Astrocyte (in vitro differentiated cells and primary cell): ENCODE measurements around the gene ASIC4. TPM values are rescaled to one million over a fixed set of nuclear protein-coding genes. Genes with fewer than 3 reads are reported as not detected.
A peak's percentile ranks its signal among the peaks of the same experiment; 100 is the strongest.

Experiments used
- DNase-seq: peaks from one replicate; pipeline ENCODE4 v3.0.0-alpha.2; 2010; ENCODE audit warnings: low read depth
- FAIRE-seq: peaks from 2 replicates; lab custom pipeline; 2011; peaks lifted over from hg19 to GRCh38; lab: Jason Lieb, UNC
- H2AFZ ChIP-seq: 2 replicates; pipeline ENCODE4 v1.6.0; 2012; ENCODE audit warnings: low read depth, low read length, inconsistent platforms
- H3K27ac ChIP-seq: 2 replicates; pipeline ENCODE4 v1.5.1; 2011; ENCODE audit warnings: low read depth, low read length, inconsistent platforms
- H3K27me3 ChIP-seq: 2 replicates; pipeline ENCODE4 v1.6.0; 2011; ENCODE audit warnings: low read length, inconsistent platforms; ENCODE audit not compliant: insufficient read depth
- H3K36me3 ChIP-seq: 2 replicates; pipeline ENCODE4 v1.5.1; 2011; ENCODE audit warnings: low read length, inconsistent platforms; ENCODE audit not compliant: insufficient read depth
- H3K4me1 ChIP-seq: 2 replicates; pipeline ENCODE4 v1.5.1; 2011; ENCODE audit warnings: low read length, inconsistent platforms; ENCODE audit not compliant: insufficient read depth
- H3K4me2 ChIP-seq: 2 replicates; pipeline ENCODE4 v1.6.0; 2012; ENCODE audit warnings: low read length, inconsistent platforms
- H3K4me3 ChIP-seq: 2 replicates; pipeline ENCODE4 v1.5.1; 2011; ENCODE audit warnings: low read depth, mild to moderate bottlenecking, low read length, inconsistent platforms; ENCODE audit not compliant: insufficient read depth
- H3K79me2 ChIP-seq: 2 replicates; pipeline ENCODE4 v1.6.0; 2012; ENCODE audit warnings: mild to moderate bottlenecking, low read length, inconsistent platforms; ENCODE audit not compliant: insufficient read depth
- H3K9ac ChIP-seq: 2 replicates; pipeline ENCODE4 v1.6.0; 2012; ENCODE audit warnings: mild to moderate bottlenecking, low read length, inconsistent platforms
- H3K9me3 ChIP-seq: 2 replicates; pipeline ENCODE4 v1.5.1; 2012; ENCODE audit warnings: low read depth, mild to moderate bottlenecking, low read length, inconsistent platforms; ENCODE audit not compliant: insufficient read depth
- H4K20me1 ChIP-seq: 2 replicates; pipeline ENCODE4 v1.6.0; 2012; ENCODE audit warnings: low read length, inconsistent platforms; ENCODE audit not compliant: insufficient read depth
- H3K27ac Mint-ChIP-seq: one replicate; pipeline ENCODE4 v1.8.0; 2021; ENCODE audit warnings: mild to moderate bottlenecking, mixed read lengths; ENCODE audit not compliant: unreplicated experiment
- H3K27me3 Mint-ChIP-seq: one replicate; pipeline ENCODE4 v1.8.0; 2021; ENCODE audit warnings: low read depth, mixed read lengths; ENCODE audit not compliant: unreplicated experiment
- H3K36me3 Mint-ChIP-seq: one replicate; pipeline ENCODE4 v1.8.0; 2021; ENCODE audit warnings: low read depth, mixed read lengths; ENCODE audit not compliant: unreplicated experiment
- H3K4me1 Mint-ChIP-seq: one replicate; pipeline ENCODE4 v1.8.0; 2021; ENCODE audit warnings: low read depth, mixed read lengths; ENCODE audit not compliant: unreplicated experiment
- H3K4me3 Mint-ChIP-seq: one replicate; pipeline ENCODE4 v1.8.0; 2021; ENCODE audit warnings: mild to moderate bottlenecking, moderate library complexity, mixed read lengths; ENCODE audit not compliant: unreplicated experiment
- H3K9me3 Mint-ChIP-seq: one replicate; pipeline ENCODE4 v1.8.0; 2021; ENCODE audit warnings: mild to moderate bottlenecking, mixed read lengths; ENCODE audit not compliant: unreplicated experiment
- EZH2 ChIP-seq: IDR thresholded peaks from 2 replicates; pipeline ENCODE4 v1.6.1; 2012; ENCODE audit warnings: mild to moderate bottlenecking, low read length, inconsistent platforms; ENCODE audit not compliant: insufficient read depth
- total RNA-seq: library from RNA; stranded (reverse); gene quantifications from 2 replicates; pipeline ENCODE4 v1.2.1, GENCODE V29; 2021
- TF ChIP-seq, protein P1 (sequence below): IDR thresholded peaks from 2 replicates; pipeline ENCODE4 v1.5.1; 2011; ENCODE audit warnings: low read depth, mild to moderate bottlenecking, inconsistent platforms, low read length, moderate library complexity; ENCODE audit not compliant: insufficient read depth

Gene ASIC4
- total RNA-seq, 1 donor from 2014 or later = 0.39 TPM

DNA sequence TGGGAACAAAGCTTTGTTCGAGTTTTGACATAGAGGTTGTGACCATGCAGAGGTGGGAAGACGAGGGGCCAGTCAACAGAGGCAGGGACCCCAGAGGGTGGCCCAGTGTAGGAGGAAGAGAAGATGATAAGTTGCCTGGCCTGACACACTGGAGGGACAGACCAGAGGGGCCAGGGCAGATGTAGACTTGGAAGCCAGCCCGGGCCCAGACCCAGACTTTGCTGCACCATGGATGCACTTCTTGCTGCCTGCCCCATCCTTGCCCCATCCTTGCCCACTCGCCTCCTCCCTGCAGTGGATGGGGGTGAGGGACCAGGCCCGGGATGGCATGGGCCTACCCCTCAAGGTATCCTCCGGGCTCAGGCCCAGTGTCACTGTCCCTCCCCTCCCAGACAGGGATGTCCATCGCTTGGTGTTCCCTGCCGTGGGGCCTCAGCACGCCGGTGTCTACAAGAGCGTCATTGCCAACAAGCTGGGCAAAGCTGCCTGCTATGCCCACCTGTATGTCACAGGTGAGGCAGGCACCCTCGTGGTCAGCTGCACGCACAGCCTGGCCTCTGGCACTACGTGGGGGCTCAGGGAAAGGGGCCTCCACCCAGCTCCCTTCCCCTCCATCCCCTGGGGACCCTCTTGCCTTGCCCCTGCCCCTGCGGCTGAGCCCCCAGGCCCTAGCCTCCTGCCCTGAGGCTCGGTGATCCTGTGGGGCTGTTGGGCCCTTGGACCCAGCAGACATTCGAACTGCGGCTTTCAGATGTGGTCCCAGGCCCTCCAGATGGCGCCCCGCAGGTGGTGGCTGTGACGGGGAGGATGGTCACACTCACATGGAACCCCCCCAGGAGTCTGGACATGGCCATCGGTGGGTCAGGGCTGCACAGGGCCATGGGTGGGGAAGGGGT is 42.6 kb upstream of the ASIC4 start:
- H3K27ac Mint-ChIP-seq = no peak overlapping the region

DNA sequence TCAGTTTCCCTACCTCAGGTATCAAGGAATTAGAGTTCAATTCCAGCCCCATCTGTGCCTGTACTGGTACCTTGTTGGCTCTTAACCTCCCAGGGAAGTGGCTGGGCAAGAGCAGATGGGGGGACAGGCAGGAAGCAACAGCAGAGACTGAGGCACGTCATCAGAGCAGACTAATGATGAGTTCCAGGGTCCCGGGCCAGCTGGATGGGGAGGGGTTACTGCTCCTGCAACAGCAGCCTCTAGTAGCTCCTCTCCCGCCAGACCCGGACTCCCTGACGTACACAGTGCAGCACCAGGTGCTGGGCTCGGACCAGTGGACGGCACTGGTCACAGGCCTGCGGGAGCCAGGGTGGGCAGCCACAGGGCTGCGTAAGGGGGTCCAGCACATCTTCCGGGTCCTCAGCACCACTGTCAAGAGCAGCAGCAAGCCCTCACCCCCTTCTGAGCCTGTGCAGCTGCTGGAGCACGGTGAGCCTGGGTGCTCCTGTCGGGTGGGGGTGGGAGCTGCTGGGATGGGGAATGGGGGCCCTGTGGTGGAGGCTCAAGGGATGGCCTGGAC is 41.6 kb upstream of the ASIC4 start:
- no peak for FAIRE-seq
- no peaks in the 10 kb centered on the region for H4K20me1 ChIP-seq

More for the DNA sequence above, 42.6 kb upstream of the ASIC4 start:
- Histone ChIP-seq H3K4me1 (peaks cover 19% of the 10 kb centered on the region), H2AFZ (no peak overlapping the region), H3K27me3 (no peaks in the 10 kb centered on the region), H3K79me2 (no peaks in the 10 kb centered on the region), H3K9ac (no peak overlapping the region), H3K36me3 (peaks cover 8% of the 10 kb centered on the region), H3K9me3 (no peaks in the 10 kb centered on the region), H4K20me1 (no peaks in the 10 kb centered on the region), H3K4me3 (no peak overlapping the region), H3K27ac (no peak overlapping the region), H3K4me2 (no peak overlapping the region)
- H3K36me3 Mint-ChIP-seq = peaks cover 19% of the 10 kb centered on the region
- no peak for DNase-seq
- TF ChIP-seq, protein P1, sequence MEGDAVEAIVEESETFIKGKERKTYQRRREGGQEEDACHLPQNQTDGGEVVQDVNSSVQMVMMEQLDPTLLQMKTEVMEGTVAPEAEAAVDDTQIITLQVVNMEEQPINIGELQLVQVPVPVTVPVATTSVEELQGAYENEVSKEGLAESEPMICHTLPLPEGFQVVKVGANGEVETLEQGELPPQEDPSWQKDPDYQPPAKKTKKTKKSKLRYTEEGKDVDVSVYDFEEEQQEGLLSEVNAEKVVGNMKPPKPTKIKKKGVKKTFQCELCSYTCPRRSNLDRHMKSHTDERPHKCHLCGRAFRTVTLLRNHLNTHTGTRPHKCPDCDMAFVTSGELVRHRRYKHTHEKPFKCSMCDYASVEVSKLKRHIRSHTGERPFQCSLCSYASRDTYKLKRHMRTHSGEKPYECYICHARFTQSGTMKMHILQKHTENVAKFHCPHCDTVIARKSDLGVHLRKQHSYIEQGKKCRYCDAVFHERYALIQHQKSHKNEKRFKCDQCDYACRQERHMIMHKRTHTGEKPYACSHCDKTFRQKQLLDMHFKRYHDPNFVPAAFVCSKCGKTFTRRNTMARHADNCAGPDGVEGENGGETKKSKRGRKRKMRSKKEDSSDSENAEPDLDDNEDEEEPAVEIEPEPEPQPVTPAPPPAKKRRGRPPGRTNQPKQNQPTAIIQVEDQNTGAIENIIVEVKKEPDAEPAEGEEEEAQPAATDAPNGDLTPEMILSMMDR = no peak
- TF ChIP-seq EZH2 = no peak
- H3K27me3 Mint-ChIP-seq = peaks cover 8% of the 10 kb centered on the region
- no peak for FAIRE-seq
- peaks cover 18% of the 10 kb centered on the region for H3K4me1 Mint-ChIP-seq
- H3K9me3 Mint-ChIP-seq = no peaks in the 10 kb centered on the region
- no peak overlapping the region for H3K4me3 Mint-ChIP-seq

More for the DNA sequence above, 41.6 kb upstream of the ASIC4 start:
- Mint-ChIP-seq H3K27me3 (peaks cover 10% of the 10 kb centered on the region), H3K4me1 (peaks cover 16% of the 10 kb centered on the region), H3K36me3 (peaks cover 21% of the 10 kb centered on the region), H3K9me3 (no peaks in the 10 kb centered on the region), H3K4me3 (no peak overlapping the region), H3K27ac (peak overlapping the region; percentile 7)
- Histone ChIP-seq H3K27ac (no peak overlapping the region), H3K27me3 (no peaks in the 10 kb centered on the region), H2AFZ (no peak overlapping the region), H3K4me1 (peaks cover 19% of the 10 kb centered on the region), H3K4me2 (no peak overlapping the region), H3K9ac (no peak overlapping the region), H3K79me2 (no peaks in the 10 kb centered on the region), H3K36me3 (peaks cover 2% of the 10 kb centered on the region), H3K4me3 (no peak overlapping the region), H3K9me3 (no peaks in the 10 kb centered on the region)
- TF ChIP-seq, protein P1 = no peak
- TF ChIP-seq EZH2 = no peak
- no peak for DNase-seq
